K562 (cell line): Measurements from ENCODE around the gene EHBP1. TPM values are rescaled to one million over a fixed set of nuclear protein-coding genes. Genes with fewer than 3 reads are reported as not detected.

Source experiments
- RAD21 ChIP-seq, 2 experiments: fragments of 250-450 bp in 1 of 2; fragments of 450-650 bp in 1 of 2; sonication (Bioruptor Pico) in 1 of 2; formaldehyde crosslinking in 1 of 2; IDR thresholded peaks in 1 of 2; conservative IDR thresholded peaks in 1 of 2; 2 replicates each; pipeline versions ENCODE4 v1.4.0 to v1.8.0; 2020 to 2022; ENCODE audit warnings: mild to moderate bottlenecking in 2 of 2, moderate library complexity in 1 of 2
- polyA plus RNA-seq, 8 experiments: library from polyadenylated mRNA; depleted of rRNA in 4 of 8; stranded (reverse) in 5 of 8; unstranded in 3 of 8; fragments of >200 nt; fragmentation: Nextera tagmentation in 2 of 8; fragmentation: Illumina TruSeq in 1 of 8; extraction: Ambion mirVana in 2 of 8; extraction: Trizol in 1 of 8; gene quantifications; 2 replicates each; pipeline versions ENCODE4 v1.2.1 to v1.2.3, GENCODE V29; 2011 to 2014; ENCODE audit warnings: inconsistent platforms in 1 of 8, missing spikeins in 1 of 8
- total RNA-seq, 7 experiments: library from RNA; depleted of rRNA in 6 of 7; stranded (reverse); fragments of >200 nt in 6 of 7; fragmentation: Illumina TruSeq in 2 of 7; extraction: Trizol in 2 of 7; gene quantifications; 2 replicates each; pipeline versions ENCODE4 v1.2.1 to v1.2.3, GENCODE V29; 2011 to 2021; ENCODE audit warnings: low replicate concordance in 1 of 7
- TF ChIP-seq, protein P1 (sequence below): fragments of 450-650 bp; IDR thresholded peaks from 2 replicates; pipeline ENCODE4 v1.6.1; 2016; ENCODE audit warnings: mild to moderate bottlenecking, moderate library complexity
- TF ChIP-seq, protein P2 (sequence below): IDR thresholded peaks from 2 replicates; pipeline ENCODE4 v1.6.1; 2012; ENCODE audit warnings: low read depth, low read length, improper control_type of control experiment, borderline replicate concordance
- TF ChIP-seq, protein P3 (sequence below): fragments of 250-450 bp; sonication (Bioruptor Pico); IDR thresholded peaks from 2 replicates; pipeline ENCODE4 v1.8.0; 2022; ENCODE audit warnings: moderate library complexity, mild to moderate bottlenecking, inconsistent platforms
- TF ChIP-seq, protein P4 (sequence below): fragments of 250-450 bp; sonication (Bioruptor Pico); IDR thresholded peaks from 2 replicates; pipeline ENCODE4 v1.5.1; 2021; ENCODE audit warnings: mild to moderate bottlenecking
- TF ChIP-seq, protein P5 (sequence below): fragments of 150-350 bp; IDR thresholded peaks from 2 replicates; pipeline ENCODE4 v1.6.1; 2014; ENCODE audit warnings: low read depth, mild to moderate bottlenecking, low read length, borderline replicate concordance

EHBP1 gene
- total and polyA plus RNA-seq, 9 of the 15 experiments (the other 6 are each of a cell fraction or from before 2014, with no cell fraction given) = 8.9 to 26.6 (median 19.3) TPM

DNA sequence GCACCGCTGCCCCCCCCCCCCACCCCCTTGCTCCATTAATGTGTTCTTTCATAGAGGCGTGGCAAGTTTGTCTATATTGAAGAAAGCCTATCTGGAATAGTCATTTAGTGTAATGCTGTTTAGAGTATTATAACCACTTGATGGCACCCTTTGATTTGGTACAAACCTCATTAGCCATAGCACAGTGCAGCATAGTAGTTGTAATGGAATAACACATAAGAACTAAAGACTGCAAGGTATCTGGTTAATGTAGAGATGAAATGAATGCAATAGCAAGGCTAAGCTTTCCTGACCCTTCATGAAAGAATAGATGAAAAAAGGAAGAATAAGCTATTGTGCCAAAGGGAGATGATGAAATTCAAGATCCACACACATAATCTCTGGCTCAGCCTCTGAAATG lies 81.9 kb downstream of the EHBP1 start (continued):
- TF ChIP-seq, protein P1, sequence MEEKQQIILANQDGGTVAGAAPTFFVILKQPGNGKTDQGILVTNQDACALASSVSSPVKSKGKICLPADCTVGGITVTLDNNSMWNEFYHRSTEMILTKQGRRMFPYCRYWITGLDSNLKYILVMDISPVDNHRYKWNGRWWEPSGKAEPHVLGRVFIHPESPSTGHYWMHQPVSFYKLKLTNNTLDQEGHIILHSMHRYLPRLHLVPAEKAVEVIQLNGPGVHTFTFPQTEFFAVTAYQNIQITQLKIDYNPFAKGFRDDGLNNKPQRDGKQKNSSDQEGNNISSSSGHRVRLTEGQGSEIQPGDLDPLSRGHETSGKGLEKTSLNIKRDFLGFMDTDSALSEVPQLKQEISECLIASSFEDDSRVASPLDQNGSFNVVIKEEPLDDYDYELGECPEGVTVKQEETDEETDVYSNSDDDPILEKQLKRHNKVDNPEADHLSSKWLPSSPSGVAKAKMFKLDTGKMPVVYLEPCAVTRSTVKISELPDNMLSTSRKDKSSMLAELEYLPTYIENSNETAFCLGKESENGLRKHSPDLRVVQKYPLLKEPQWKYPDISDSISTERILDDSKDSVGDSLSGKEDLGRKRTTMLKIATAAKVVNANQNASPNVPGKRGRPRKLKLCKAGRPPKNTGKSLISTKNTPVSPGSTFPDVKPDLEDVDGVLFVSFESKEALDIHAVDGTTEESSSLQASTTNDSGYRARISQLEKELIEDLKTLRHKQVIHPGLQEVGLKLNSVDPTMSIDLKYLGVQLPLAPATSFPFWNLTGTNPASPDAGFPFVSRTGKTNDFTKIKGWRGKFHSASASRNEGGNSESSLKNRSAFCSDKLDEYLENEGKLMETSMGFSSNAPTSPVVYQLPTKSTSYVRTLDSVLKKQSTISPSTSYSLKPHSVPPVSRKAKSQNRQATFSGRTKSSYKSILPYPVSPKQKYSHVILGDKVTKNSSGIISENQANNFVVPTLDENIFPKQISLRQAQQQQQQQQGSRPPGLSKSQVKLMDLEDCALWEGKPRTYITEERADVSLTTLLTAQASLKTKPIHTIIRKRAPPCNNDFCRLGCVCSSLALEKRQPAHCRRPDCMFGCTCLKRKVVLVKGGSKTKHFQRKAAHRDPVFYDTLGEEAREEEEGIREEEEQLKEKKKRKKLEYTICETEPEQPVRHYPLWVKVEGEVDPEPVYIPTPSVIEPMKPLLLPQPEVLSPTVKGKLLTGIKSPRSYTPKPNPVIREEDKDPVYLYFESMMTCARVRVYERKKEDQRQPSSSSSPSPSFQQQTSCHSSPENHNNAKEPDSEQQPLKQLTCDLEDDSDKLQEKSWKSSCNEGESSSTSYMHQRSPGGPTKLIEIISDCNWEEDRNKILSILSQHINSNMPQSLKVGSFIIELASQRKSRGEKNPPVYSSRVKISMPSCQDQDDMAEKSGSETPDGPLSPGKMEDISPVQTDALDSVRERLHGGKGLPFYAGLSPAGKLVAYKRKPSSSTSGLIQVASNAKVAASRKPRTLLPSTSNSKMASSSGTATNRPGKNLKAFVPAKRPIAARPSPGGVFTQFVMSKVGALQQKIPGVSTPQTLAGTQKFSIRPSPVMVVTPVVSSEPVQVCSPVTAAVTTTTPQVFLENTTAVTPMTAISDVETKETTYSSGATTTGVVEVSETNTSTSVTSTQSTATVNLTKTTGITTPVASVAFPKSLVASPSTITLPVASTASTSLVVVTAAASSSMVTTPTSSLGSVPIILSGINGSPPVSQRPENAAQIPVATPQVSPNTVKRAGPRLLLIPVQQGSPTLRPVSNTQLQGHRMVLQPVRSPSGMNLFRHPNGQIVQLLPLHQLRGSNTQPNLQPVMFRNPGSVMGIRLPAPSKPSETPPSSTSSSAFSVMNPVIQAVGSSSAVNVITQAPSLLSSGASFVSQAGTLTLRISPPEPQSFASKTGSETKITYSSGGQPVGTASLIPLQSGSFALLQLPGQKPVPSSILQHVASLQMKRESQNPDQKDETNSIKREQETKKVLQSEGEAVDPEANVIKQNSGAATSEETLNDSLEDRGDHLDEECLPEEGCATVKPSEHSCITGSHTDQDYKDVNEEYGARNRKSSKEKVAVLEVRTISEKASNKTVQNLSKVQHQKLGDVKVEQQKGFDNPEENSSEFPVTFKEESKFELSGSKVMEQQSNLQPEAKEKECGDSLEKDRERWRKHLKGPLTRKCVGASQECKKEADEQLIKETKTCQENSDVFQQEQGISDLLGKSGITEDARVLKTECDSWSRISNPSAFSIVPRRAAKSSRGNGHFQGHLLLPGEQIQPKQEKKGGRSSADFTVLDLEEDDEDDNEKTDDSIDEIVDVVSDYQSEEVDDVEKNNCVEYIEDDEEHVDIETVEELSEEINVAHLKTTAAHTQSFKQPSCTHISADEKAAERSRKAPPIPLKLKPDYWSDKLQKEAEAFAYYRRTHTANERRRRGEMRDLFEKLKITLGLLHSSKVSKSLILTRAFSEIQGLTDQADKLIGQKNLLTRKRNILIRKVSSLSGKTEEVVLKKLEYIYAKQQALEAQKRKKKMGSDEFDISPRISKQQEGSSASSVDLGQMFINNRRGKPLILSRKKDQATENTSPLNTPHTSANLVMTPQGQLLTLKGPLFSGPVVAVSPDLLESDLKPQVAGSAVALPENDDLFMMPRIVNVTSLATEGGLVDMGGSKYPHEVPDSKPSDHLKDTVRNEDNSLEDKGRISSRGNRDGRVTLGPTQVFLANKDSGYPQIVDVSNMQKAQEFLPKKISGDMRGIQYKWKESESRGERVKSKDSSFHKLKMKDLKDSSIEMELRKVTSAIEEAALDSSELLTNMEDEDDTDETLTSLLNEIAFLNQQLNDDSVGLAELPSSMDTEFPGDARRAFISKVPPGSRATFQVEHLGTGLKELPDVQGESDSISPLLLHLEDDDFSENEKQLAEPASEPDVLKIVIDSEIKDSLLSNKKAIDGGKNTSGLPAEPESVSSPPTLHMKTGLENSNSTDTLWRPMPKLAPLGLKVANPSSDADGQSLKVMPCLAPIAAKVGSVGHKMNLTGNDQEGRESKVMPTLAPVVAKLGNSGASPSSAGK = no peak
- TF ChIP-seq, protein P2, sequence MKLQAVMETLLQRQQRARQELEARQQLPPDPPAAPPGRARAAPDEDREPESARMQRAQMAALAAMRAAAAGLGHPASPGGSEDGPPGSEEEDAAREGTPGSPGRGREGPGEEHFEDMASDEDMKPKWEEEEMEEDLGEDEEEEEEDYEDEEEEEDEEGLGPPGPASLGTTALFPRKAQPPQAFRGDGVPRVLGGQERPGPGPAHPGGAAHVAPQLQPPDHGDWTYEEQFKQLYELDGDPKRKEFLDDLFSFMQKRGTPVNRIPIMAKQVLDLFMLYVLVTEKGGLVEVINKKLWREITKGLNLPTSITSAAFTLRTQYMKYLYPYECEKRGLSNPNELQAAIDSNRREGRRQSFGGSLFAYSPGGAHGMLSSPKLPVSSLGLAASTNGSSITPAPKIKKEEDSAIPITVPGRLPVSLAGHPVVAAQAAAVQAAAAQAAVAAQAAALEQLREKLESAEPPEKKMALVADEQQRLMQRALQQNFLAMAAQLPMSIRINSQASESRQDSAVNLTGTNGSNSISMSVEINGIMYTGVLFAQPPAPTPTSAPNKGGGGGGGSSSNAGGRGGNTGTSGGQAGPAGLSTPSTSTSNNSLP = peak; percentile 39; the same call in 1 of the 2 replicates
- TF ChIP-seq RAD21 (CRISPR knock-in tag; conservative IDR thresholded peaks at IDR 0.05 in 1 of 2, IDR thresholded peaks at IDR 0.05 in 1 of 2) = peak; percentile 69 to 78
- TF ChIP-seq, protein P3, sequence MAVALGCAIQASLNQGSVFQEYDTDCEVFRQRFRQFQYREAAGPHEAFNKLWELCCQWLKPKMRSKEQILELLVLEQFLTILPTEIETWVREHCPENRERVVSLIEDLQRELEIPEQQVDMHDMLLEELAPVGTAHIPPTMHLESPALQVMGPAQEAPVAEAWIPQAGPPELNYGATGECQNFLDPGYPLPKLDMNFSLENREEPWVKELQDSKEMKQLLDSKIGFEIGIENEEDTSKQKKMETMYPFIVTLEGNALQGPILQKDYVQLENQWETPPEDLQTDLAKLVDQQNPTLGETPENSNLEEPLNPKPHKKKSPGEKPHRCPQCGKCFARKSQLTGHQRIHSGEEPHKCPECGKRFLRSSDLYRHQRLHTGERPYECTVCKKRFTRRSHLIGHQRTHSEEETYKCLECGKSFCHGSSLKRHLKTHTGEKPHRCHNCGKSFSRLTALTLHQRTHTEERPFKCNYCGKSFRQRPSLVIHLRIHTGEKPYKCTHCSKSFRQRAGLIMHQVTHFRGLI (CRISPR knock-in tag) = no peak
- TF ChIP-seq, protein P4, sequence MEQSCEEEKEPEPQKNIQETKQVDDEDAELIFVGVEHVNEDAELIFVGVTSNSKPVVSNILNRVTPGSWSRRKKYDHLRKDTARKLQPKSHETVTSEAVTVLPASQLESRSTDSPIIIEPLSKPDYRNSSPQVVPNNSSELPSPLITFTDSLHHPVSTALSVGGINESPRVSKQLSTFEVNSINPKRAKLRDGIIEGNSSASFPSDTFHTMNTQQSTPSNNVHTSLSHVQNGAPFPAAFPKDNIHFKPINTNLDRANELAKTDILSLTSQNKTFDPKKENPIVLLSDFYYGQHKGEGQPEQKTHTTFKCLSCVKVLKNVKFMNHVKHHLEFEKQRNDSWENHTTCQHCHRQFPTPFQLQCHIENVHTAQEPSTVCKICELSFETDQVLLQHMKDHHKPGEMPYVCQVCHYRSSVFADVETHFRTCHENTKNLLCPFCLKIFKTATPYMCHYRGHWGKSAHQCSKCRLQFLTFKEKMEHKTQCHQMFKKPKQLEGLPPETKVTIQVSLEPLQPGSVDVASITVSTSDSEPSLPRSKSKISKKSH (CRISPR knock-in tag) = no peak
- TF ChIP-seq, protein P5, sequence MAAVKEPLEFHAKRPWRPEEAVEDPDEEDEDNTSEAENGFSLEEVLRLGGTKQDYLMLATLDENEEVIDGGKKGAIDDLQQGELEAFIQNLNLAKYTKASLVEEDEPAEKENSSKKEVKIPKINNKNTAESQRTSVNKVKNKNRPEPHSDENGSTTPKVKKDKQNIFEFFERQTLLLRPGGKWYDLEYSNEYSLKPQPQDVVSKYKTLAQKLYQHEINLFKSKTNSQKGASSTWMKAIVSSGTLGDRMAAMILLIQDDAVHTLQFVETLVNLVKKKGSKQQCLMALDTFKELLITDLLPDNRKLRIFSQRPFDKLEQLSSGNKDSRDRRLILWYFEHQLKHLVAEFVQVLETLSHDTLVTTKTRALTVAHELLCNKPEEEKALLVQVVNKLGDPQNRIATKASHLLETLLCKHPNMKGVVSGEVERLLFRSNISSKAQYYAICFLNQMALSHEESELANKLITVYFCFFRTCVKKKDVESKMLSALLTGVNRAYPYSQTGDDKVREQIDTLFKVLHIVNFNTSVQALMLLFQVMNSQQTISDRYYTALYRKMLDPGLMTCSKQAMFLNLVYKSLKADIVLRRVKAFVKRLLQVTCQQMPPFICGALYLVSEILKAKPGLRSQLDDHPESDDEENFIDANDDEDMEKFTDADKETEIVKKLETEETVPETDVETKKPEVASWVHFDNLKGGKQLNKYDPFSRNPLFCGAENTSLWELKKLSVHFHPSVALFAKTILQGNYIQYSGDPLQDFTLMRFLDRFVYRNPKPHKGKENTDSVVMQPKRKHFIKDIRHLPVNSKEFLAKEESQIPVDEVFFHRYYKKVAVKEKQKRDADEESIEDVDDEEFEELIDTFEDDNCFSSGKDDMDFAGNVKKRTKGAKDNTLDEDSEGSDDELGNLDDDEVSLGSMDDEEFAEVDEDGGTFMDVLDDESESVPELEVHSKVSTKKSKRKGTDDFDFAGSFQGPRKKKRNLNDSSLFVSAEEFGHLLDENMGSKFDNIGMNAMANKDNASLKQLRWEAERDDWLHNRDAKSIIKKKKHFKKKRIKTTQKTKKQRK = no peak
